NAMALWA (cell line): ENCODE measurements around the gene PPP1R12A.
"Not testable (repeated sequence)": the region's sequence is repeated elsewhere in the genome, so short reads cannot be mapped to it uniquely, and the experiment has no call there.

Experiments
- DNase-seq: peaks from one replicate; pipeline ENCODE4 v3.0.0-alpha.2; 2015; ENCODE audit warnings: low spot score

The PPP1R12A gene

DNA sequence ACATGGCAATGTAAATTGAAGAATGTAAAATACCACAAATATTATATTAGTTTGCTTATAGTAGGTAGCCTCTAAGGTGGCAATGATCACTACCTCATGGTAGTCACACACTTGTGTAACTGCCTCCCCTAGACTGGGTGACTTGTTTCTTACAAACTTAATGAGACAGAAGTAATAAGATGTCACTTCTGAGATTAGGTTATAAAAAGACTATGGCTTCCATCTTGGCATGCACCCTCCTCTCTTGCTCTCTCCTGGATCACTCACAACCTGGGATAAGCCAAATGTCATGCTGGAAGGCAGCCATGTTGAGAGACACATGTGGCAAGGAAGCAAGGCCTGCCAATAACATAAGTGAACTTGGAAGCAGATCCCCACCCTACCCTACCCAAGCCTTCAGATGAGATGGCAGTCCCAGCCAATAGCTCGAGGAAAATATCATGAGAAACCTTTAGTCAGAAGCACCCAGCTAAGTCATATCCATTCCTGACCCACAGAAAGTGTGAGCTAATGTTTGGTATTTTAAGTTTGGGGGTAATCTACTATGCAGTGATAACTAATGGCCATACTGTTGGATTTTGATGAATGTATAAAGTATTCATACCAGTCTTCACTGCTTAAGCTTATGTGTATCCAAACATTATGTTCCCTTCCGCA lies 43.3 kb downstream of the PPP1R12A start:
- no peak for DNase-seq

- DNase-seq, result no peak
These were observed 47.0 kb downstream of the PPP1R12A start for GRCh38 chr12:79887890-79888289.

- peak; percentile 76 for DNase-seq
These were observed 47.9 kb downstream of the PPP1R12A start for GRCh38 chr12:79886917-79887519.

- no peak for DNase-seq
These were observed 48.9 kb downstream of the PPP1R12A start for GRCh38 chr12:79885911-79886490.

GRCh38 chr12:79884401-79885006 lies 50.4 kb downstream of the PPP1R12A start:
- no peak for DNase-seq

- DNase-seq, result no peak
These were observed 51.7 kb downstream of the PPP1R12A start for GRCh38 chr12:79883216-79883615.

DNA sequence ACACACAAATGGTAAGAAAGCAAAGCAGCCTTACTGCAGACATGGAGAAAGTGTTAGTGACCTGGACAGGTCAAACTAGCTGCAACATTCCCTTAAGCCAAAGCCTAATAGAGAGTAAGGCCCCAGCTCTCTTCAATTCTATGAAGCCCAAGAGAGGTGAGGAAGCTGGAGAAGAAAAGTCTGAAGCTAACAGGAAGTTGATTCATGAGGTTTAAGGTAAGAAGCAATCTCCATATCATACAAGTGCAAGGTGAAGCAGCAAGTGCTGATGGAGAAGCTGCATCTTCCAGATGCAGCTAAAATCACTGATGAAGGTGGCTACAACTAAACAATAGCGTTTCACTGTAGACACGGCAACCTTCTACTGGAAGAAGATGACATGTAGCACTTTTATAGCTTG lies 53.5 kb downstream of the PPP1R12A start:
- no peak for DNase-seq

DNA sequence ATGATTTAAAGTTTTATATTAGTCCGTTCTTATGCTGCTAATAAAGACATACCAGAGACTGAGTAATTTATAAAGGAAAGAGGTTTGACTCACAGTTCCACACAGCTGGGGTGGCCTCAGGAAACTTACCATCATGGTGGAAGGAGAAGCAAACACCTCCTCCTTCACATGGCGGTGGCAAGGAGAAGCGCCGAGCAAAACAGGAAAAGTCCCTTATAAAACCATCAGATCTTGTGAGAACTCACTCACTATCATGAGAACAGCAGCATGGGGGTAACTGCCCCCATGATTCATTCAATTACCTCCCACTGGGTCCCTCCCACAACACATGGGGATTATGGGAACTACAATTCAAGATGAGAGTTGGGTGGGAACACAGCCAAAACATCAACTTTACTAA lies 56.4 kb downstream of the PPP1R12A start:
- DNase-seq, result not testable (repeated sequence)

- DNase-seq, result no peak
These were observed 57.7 kb downstream of the PPP1R12A start for GRCh38 chr12:79877246-79877645.

DNA sequence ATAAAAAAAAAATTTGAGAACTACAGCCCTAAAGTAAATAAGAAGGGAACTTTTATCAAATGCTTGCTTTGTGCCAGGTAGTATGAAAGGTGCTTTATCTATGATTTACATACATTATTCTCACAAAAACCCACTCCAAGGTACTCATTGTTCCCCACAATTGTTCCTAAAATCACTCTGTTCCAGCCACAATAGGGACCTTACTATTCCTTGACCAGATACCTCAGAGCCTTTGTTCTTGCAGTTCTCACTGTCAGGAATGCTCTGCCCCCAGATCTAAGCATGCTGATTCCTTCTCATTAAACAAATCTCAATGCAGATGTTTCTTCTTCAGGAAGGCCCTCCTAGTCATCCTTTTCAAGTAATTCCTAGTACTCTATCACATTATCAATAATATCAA lies 60.2 kb downstream of the PPP1R12A start:
- DNase-seq, result no peak

GRCh38 chr12:79873201-79873600 lies 61.7 kb downstream of the PPP1R12A start:
- DNase-seq, result no peak

- DNase-seq, result no peak
These were observed 63.3 kb downstream of the PPP1R12A start for GRCh38 chr12:79871621-79872020.

DNA sequence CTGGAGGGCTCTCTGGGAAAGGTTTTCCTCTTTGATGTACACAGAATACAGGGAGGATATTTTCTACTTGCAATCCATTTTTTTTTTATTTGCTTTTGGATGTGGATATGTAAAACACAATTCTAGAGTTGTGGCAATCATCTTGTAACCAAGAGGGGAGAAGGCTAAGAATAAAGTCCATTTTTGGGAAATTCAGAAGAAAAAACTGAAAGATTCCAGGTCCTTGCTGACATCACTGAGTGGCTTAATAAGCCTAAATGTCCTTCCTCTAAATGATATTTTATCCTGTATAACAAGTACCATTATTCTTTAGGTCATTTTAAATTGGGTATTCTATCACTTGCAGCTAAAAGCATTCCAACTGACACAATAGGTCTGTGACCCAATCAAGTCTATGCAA lies 64.0 kb downstream of the PPP1R12A start:
- no peak for DNase-seq

GRCh38 chr12:79859646-79860045 lies 75.3 kb downstream of the PPP1R12A start:
- DNase-seq, result no peak

DNA sequence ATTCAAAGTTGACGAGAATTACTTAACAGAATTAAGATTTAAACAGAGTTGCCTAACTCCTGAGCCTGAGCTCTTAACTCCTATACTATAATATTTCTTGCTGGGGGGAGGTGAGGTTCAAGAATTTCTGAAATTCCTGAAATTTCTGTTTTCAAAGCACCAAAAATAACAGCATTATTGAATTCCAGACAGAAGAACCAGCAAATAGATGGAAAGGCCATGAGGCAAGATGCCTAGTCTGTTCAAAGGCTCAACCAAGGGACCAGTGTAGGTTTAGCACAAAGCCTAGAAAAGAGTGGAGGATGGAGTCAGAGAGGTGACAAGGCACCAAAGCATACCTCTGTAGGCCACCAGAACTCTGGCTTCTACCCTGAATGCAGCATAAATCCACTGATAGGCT lies 76.4 kb downstream of the PPP1R12A start:
- no peak for DNase-seq

- DNase-seq, result no peak
These were observed 77.2 kb downstream of the PPP1R12A start for GRCh38 chr12:79857675-79858074.

DNA sequence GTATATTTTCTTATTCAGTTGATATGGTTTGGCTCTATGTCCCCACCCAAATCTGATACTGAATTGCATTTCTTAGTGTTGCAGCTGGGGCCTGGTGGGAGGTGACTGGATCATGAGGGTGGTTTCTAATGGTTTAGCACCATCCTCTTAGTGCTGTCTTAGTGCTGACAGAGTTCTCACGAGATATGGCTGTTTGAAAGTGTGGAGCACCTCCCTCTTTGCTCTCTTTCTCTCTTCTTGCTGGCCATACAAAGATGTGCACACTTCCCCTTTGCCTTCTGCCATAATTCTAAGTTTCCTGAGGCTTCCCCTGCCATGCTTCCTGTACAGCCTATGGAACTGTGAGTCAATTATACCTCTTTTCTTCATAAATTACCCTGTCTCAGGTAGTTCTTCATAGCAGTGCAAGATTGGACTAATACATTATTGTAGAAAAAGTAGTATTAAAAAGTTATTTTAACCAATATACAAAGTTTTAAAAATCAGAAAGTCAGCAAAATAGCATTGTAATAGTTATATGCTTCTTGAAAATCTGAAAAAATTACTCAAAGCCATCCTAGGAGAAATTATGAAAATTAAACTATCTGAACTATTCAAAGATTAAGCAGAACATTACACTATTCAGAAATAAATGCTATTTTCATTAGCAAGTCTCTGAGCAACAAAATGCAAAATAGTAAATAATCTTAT lies 84.1 kb downstream of the PPP1R12A start:
- peak; percentile 9 for DNase-seq

GRCh38 chr12:79848339-79848738 lies 86.6 kb downstream of the PPP1R12A start:
- no peak for DNase-seq

DNA sequence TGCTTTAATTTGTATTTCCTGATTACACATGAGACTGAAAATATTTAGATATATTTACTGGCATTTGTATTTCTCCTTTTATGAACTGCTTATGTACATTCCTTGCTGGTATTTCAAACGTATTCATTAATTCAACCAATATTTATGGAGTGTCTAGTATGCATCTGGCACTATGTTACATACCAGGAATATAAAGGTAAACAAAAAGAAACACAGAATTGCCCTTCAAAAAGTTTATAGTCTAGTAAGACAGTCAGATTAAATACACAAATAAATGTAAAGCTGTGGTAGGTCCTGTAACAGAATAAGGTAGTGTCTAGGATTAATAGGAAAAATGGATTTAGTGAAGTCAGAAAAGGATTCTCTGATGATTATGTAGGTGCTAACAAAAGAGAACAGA lies 87.5 kb downstream of the PPP1R12A start:
- DNase-seq, result no peak

DNA sequence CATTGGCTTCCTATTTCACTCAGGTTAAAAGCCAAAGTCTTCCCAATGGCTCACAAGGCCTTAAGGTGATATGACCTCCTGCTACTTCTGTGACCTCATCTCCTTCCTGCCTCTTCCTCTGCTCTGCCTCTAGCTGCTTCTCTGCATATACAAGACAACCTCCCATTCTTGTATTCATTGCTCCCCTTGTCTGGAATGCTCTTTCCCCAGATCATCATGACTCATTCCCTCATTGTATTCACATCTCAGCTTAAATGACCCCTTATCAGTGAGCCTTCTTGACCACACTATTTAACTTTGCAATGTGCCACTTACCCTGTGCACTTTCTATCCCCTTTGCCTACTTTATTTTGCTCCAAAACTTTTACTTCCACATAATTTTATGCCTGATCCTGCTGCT lies 90.2 kb downstream of the PPP1R12A start:
- DNase-seq, result no peak

- DNase-seq, result no peak
These were observed 90.9 kb downstream of the PPP1R12A start for GRCh38 chr12:79843978-79844377.

DNA sequence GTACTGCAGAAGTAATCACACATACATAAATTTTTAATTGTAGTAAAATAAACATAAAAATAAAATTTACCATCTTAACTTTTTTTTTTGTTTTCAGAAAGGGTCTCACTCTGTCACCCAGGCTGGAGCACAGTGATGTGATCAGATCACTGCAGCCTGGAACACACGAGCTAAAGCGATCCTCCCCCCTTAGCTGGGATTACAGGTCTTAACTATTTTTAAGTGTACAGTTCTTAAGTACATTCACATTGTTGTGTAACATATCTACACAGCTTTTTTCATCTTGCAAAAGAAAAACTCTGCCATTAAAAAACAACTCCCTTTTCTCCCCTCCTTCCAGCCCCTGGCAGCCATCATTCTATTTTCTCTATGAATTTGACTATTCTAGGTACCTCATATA lies 92.3 kb downstream of the PPP1R12A start:
- DNase-seq, result no peak

GRCh38 chr12:79841878-79842265 lies 93.0 kb downstream of the PPP1R12A start:
- no peak for DNase-seq
